ENCODE data around the gene TAF11L6.
A peak's percentile ranks its signal among the peaks of the same experiment; 100 is the strongest.
"Not testable (repeated sequence)": the region's sequence is repeated elsewhere in the genome, so short reads cannot be mapped to it uniquely, and the experiment has no call there.

Gene TAF11L6

DNA sequence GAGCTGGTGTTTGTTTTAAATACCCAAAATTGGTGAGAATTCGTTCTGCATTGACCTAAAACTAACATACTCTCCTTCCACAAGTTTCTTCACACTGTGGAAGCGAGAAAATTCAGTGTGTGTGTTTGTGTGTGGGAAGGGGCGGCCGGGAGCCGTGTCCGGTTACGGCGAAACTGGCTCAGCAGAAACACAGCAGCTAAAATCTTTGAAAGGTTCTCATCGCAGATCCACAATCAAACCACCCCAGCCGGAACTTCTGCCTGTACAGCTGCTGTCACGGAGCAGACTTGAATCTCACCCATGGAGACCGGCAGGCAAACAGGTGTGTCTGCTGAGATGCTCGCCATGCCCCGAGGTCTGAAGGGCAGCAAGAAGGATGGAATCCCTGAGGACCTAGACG lies at the start of gene TAF11L6:
Gene TAF11L6, plus strand, starts transcription at position 301 of the 400 bp plus-strand sequence.
- not testable (repeated sequence) for DNase-seq (ENCODE audit: low spot score)

DNA sequence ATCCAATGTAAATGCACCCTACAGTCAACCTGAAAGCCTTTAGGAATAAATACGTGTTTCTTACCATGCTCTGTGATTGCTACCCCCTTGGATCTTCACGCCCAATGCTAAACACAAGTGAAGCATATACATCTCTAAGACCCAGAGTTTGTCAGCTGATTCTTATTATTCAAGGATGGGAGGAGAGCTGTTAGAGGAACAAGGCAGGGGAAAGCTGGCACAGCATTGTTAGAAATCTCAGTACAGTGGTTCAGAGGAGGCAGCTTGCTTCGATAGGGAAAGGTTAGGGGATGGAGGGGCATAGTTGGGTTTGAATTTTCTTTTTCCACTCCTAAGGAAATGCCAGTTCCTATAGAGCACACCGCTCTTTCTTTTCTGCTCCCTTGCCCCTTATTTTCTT lies 47.1 kb upstream of the TAF11L6 start:
- DNase-seq (ENCODE audit: low spot score): no peak

DNA sequence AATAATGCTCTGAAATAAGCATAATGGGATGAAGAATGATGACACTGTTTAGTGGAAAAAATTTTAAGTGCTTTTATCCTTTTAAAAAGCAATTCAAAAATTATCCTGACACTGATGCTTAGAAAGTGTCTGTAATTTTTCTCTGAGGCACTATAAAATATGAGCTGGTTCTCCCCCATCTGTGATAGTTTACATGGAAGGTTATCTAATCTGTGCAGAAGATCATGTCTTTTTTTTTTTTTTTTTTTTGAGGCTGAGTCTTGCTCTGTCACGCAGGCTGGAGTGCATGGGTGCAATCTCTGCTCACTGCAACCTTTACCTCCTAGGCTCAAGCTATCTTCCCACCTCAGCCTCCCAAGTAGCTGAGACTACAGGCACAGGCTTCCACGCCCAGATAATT lies 45.7 kb upstream of the TAF11L6 start:
- DNase-seq (ENCODE audit: low spot score): no peak

DNA sequence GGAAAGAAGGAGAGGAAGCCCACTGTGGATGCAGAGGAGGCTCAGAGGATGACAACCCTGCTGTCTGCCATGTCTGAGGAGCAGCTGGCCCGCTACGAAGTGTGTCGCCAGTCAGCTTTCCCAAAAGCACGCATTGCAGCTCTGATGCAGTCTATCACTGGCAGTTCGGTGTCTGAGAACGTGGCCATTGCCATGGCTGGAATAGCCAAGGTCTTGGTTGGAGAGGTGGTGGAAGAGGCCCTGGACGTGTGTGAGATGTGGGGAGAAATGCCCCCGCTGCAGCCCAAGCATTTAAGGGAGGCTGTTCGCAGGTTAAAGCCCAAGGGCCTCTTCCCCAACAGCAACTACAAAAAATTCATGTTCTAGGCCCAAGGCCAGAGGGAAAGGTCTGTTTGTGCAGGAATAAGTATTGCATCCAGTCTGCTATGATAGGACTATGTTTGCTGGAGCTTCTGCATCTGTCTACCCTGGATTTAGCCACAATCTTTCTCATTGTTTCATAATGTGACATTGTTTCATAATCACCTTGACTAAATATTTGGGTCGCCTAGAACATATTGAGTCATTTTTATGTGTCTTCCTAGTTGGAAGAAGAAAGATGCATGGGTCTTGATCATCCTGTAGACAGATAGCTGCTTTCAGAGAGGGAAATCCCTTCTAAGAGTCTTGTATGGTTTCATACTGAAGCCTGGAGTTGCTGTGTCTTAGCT lies 41.9 kb upstream of the TAF11L6 start:
- not testable (repeated sequence) for DNase-seq (ENCODE audit: low spot score)

DNA sequence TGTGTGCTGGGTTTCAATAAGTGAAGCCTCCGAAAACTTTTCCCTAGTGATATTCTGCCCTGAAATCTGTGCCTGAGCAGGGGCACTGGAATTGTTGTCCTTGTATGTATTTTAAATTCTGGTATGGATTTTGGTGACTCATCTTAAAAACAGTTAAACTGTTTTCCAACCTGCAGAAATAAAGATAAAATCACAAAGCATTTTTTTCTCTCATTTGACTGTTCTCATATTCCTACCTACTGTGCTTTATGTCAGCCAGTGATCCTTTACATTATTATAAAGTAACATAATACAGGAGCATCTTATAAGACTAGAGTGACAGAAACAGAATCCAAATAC lies 41.3 kb upstream of the TAF11L6 start:
- no peak for DNase-seq (ENCODE audit: low spot score)

DNA sequence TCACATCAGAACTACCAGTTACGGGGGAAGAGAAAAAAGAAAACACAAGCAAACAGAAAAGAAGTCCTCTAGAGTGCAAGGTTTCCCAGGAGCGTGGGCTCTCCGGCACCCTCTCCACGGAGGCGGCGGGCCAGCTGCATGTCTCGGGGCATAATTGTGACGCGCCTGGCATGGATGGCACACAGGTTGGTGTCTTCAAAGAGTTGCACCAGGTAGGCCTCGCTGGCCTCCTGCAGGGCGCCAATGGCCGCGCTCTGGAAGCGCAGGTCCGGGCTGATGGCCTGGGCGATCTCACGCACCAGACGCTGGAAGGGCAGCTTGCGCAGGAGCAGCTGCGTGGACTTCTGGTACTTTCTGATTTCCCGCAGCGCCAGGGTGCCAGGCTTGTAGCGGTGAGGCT lies 37.2 kb upstream of the TAF11L6 start:
- not testable (repeated sequence) for DNase-seq (ENCODE audit: low spot score)

DNA sequence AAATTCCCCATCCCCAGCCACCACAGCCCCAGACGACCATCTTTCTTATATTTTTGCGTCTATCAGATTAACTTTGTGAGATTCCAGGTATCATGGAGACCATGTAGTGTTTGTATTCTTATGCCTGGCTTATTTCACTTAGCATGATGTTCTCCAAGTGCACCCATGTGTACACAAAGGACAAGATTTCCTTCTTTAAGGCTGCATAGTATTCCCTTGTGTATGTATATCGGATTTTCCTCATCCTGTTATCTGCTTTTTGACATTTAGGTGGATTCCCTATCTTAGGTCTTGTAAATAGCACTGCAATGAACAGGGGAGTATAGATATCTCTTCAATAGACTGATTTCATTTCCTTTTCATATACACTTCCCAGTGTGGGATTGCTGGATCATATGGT lies 35.7 kb upstream of the TAF11L6 start:
- no peak for DNase-seq (ENCODE audit: low spot score)

DNA sequence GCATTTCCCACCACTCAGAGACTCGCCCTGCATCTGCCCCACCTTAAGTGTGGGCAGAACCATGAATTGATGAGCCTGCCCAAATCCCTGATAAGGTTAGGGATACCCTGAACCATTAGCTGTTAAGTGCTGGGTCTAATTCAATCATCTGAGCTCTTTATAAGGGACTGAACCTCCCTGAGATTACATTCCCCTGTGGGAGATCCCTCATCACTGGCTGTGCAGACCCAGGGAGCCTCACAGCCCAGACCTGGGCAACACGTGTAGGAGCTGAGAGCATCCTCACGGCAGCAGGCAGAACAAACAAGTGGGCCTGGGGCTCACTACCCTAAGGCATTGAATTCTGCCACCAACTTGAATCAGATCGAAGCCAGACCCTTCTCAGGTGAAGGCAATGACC lies 31.0 kb upstream of the TAF11L6 start:
- DNase-seq (ENCODE audit: low spot score): no peak

DNA sequence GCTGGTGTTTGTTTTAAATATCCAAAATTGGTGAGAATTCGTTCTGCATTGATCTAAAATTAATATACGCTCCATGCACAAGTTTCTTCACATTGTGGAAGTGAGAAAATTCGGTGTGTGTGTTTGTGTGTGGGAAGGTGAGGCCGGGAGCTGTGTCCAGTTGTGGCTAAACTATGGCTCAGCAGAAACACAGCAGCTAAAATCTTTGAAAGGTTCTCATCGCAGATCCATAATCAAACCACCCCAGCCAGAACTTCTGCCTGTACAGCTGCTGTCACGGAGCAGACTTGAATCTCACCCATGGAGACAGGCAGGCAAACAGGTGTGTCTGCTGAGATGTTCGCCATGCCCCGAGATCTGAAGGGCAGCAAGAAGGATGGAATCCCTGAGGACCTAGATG lies 30.5 kb upstream of the TAF11L6 start, which contains the start of gene TAF11L2:
Gene TAF11L2, plus strand, starts transcription at position 301 of the 400 bp plus-strand sequence.
- not testable (repeated sequence) for DNase-seq (ENCODE audit: low spot score)

DNA sequence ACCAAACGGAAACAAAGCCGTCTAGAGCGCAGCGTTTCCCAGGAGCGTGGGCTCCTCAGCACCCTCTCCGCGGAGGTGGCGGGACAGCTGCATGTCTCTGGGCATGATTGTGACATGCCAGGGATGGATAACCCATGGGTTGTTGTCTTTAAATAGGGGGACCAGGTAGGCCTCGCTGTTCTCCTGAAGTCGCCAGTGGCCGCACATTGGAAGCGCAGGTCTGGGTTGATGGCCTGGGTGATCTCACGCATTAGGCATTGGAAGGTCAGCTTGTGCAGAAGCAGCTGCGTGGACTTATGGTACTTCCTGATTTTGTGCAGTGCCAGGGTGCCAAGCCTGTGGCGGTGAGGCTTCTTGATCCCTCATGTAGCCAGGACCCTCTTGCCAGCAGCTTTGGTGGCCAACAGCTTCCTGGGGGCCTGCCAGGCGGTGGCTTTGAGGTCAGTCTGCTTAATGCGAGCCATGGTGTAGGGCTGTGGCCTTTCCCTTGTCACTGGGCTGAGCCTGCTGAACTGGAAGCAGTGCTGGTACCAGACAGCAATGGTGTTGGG lies 16.6 kb upstream of the TAF11L6 start:
- no peak for DNase-seq (ENCODE audit: low spot score)

DNA sequence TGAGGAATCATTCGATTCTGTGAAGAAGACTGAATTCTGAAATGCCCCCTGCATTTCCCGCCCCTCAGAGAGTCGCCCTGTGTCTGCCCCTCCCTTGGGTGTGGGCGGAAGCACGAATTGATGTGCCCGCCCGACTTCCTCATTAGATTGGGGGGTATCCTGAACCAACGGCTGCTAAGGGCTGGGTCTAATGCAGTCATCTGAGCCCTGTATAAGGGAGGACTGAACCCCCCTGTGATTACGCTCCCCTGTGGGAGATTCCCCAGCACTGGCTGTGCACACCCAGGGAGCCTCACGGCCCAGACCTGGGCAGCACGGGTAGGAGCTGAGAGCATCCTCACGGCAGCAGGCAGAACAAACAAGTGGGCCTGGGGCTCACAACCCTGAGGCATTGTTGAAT lies 10.9 kb upstream of the TAF11L6 start:
- DNase-seq (ENCODE audit: low spot score): not testable (repeated sequence)

DNA sequence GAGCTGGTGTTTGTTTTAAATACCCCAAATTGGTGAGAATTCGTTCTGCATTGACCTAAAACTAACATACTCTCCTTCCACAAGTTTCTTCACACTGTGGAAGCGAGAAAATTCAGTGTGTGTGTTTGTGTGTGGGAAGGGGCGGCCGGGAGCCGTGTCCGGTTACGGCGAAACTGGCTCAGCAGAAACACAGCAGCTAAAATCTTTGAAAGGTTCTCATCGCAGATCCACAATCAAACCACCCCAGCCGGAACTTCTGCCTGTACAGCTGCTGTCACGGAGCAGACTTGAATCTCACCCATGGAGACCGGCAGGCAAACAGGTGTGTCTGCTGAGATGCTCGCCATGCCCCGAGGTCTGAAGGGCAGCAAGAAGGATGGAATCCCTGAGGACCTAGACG lies 10.4 kb upstream of the TAF11L6 start, which contains the start of gene TAF11L3:
Gene TAF11L3, plus strand, starts transcription at position 301 of the 400 bp plus-strand sequence.
- DNase-seq (ENCODE audit: low spot score): not testable (repeated sequence)

DNA sequence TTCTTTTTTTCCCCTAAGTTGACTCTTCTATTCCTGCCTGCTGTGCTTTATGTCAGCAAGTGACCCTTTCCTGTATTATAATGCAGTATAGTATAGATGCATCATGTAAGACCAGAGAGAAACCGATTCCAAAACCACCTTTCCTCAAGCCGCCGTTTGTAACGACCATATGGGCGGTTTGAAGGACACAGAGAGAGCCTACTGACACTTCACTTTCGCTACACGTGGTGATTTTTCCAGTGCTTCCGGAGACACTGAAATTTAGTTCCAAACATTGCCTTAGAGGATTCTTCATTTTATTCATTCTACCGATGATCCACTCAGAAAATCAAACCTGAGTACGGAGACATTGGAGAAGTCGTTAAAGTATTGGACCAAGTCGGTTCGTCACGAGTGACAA lies 9.0 kb upstream of the TAF11L6 start:
- not testable (repeated sequence) for DNase-seq (ENCODE audit: low spot score)

DNA sequence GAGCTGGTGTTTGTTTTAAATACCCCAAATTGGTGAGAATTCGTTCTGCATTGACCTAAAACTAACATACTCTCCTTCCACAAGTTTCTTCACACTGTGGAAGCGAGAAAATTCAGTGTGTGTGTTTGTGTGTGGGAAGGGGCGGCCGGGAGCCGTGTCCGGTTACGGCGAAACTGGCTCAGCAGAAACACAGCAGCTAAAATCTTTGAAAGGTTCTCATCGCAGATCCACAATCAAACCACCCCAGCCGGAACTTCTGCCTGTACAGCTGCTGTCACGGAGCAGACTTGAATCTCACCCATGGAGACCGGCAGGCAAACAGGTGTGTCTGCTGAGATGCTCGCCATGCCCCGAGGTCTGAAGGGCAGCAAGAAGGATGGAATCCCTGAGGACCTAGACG lies 7.0 kb upstream of the TAF11L6 start, which contains the start of gene TAF11L4:
Gene TAF11L4, plus strand, starts transcription at position 301 of the 400 bp plus-strand sequence.
- not testable (repeated sequence) for DNase-seq (ENCODE audit: low spot score)

DNA sequence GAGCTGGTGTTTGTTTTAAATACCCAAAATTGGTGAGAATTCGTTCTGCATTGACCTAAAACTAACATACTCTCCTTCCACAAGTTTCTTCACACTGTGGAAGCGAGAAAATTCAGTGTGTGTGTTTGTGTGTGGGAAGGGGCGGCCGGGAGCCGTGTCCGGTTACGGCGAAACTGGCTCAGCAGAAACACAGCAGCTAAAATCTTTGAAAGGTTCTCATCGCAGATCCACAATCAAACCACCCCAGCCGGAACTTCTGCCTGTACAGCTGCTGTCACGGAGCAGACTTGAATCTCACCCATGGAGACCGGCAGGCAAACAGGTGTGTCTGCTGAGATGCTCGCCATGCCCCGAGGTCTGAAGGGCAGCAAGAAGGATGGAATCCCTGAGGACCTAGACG lies 3.5 kb upstream of the TAF11L6 start, which contains the start of gene TAF11L5:
Gene TAF11L5, plus strand, starts transcription at position 301 of the 400 bp plus-strand sequence.
- DNase-seq (ENCODE audit: low spot score): not testable (repeated sequence)

DNA sequence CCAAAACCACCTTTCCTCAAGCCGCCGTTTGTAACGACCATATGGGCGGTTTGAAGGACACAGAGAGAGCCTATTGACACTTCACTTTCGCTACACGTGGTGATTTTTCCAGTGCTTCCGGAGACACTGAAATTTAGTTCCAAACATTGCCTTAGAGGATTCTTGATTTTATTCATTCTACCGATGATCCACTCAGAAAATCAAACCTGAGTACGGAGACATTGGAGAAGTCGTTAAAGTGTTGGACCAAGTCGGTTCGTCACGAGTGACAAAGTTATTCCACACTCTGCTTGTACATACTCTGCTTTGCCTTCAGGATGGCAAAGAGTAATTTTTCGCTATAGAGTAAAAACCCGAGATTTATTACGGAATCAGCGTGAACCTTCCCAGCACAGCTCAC lies 2.0 kb upstream of the TAF11L6 start:
- DNase-seq (ENCODE audit: low spot score): peak; percentile 5
